Hepatocyte (in vitro differentiated cells): ENCODE measurements around the gene SNF8.

Experiments
- CTCF ChIP-seq: fragments of 200-600 bp; sonication (generic); IDR thresholded peaks from 2 replicates; pipeline ENCODE4 v1.5.1; 2016; ENCODE audit warnings: antibody characterized with exemption, mild to moderate bottlenecking; ENCODE audit not compliant: poor library complexity
- EZH2 ChIP-seq: fragments of 200-600 bp; sonication (generic); IDR thresholded peaks from 2 replicates; pipeline ENCODE4 v1.6.1; 2016; ENCODE audit warnings: antibody characterized with exemption, mild to moderate bottlenecking, borderline replicate concordance
- EZH2phosphoT487 ChIP-seq: fragments of 200-600 bp; sonication (generic); IDR thresholded peaks from one replicate; pipeline ENCODE4 v1.6.1; 2018; ENCODE audit warnings: antibody characterized with exemption, mild to moderate bottlenecking, low read depth, moderate library complexity; ENCODE audit not compliant: unreplicated experiment, severe bottlenecking

- TF ChIP-seq CTCF = no peak
- no peak for TF ChIP-seq EZH2phosphoT487
- no peak for TF ChIP-seq EZH2
These were observed 49.3 kb upstream of the SNF8 start for GRCh38 chr17:48993951-48994350.
